HG03457 (cell line): ENCODE results near the gene PCDHB8.
"Not testable (repeated sequence)": the region's sequence is repeated elsewhere in the genome, so short reads cannot be mapped to it uniquely, and the experiment has no call there.

Source experiments
- ATAC-seq: cut with Tn5 transposase; IDR thresholded peaks from one replicate; pipeline ENCODE4 v1.9.1; 2021; ENCODE audit warnings: moderate number of reproducible peaks; ENCODE audit not compliant: unreplicated experiment

Gene PCDHB8

DNA sequence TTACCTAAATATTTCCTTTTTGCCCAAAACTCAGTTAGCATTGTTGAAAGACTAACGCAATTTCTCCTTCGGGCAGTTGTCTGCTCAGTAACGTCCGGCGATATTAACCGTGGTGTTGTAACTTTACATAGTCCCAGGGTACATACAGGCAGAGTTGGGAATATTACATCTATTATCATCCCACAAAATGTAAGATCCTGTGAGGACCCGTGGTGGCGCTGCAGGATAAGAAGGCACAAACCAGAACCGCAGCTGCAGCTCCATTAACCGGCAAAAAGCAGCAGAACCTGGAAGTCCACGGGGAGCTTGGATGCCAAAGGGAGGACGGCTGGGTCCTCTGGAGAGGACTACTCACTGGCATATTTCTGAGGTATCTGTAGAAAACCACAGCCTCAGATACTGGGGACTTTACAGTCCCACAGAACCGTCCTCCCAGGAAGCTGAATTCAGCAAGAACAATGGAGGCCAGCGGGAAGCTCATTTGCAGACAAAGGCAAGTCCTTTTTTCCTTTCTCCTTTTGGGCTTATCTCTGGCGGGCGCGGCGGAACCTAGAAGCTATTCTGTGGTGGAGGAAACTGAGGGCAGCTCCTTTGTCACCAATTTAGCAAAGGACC, at the start of gene PCDHB8:
TSS of gene PCDHB8 (plus strand) at position 214 of the 615 bp plus-strand sequence. CDS start at position 459, 245 bp downstream.
- not testable (repeated sequence) for ATAC-seq

- ATAC-seq, result no peak
These were observed 42.4 kb upstream of the PCDHB8 start, which contains the start of gene PCDHB5 for GRCh38 chr5:141135030-141135717. Gene PCDHB5, plus strand, starts transcription at chr5:141135206. Its CDS starts 229 bp downstream, at chr5:141135435.

DNA sequence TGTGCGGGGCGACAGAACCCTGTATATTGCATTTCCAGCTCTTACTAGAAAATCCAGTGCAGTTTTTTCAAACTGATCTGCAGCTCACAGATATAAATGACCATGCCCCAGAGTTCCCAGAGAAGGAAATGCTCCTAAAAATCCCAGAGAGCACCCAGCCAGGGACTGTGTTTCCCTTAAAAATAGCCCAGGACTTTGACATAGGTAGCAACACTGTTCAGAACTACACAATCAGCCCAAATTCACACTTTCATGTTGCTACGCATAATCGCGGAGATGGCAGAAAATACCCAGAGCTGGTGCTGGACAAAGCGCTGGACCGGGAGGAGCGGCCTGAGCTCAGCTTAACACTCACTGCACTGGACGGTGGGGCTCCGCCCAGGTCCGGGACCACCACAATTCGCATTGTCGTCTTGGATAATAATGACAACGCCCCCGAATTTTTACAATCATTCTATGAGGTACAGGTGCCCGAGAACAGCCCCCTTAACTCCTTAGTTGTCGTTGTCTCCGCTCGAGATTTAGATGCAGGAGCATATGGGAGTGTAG, 41.8 kb upstream of the PCDHB8 start:
- no peak for ATAC-seq

DNA sequence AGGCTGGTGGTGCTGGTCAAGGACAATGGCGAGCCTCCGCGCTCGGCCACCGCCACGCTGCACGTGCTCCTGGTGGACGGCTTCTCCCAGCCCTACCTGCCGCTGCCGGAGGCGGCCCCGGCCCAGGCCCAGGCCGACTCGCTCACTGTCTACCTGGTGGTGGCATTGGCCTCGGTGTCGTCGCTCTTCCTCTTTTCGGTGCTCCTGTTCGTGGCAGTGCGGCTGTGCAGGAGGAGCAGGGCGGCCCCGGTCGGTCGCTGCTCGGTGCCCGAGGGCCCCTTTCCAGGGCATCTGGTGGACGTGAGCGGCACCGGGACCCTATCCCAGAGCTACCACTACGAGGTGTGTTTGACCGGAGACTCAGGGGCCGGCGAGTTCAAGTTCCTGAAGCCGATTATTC, 40.2 kb upstream of the PCDHB8 start:
- ATAC-seq, result not testable (repeated sequence)

DNA sequence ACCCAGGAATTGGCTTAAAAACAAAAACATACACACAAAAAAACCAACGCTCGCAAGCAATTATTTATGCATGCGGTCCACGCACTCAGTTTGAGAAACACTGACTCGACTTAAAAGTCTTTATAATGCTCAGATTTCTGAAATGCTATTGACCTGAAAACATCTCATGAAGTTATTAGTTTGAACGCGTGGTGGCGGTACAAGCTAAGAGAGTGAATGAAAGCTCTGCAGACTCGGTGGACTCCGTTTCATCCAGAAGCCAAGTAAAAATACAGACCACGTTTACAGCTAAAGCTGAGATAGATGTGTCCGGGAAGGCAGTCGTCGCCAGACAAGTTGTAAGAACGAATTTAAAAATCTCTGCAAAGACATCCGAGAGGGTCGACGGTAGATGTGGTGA, 27.8 kb upstream of the PCDHB8 start, which contains the start of gene PCDHB6:
TSS of gene PCDHB6 (plus strand) at position 246 of the 400 bp plus-strand sequence. CDS start 201 bp downstream, outside the sequence.
- ATAC-seq, result no peak

DNA sequence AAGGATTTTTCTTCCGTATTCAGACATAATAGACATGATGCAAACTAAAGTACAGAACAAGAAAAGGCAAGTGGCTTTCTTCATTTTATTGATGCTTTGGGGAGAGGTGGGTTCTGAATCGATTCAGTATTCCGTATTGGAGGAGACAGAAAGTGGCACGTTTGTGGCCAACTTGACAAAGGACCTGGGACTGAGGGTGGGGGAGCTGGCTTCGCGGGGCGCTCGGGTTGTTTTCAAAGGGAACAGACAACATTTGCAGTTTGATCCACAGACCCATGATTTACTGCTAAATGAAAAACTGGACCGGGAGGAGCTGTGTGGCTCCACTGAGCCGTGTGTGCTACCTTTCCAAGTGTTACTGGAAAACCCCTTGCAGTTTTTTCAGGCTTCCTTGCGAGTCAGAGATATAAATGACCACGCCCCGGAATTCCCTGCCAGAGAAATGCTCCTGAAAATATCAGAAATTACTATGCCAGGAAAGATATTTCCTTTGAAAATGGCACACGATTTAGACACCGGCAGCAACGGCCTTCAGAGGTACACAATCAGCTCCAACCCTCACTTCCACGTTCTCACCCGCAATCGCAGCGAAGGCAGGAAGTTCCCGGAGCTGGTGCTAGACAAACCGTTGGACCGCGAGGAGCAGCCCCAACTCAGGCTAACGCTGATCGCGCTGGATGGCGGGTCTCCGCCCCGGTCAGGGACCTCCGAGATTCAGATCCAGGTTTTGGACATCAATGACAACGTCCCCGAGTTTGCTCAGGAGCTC, 27.2 kb upstream of the PCDHB8 start:
- no peak for ATAC-seq

DNA sequence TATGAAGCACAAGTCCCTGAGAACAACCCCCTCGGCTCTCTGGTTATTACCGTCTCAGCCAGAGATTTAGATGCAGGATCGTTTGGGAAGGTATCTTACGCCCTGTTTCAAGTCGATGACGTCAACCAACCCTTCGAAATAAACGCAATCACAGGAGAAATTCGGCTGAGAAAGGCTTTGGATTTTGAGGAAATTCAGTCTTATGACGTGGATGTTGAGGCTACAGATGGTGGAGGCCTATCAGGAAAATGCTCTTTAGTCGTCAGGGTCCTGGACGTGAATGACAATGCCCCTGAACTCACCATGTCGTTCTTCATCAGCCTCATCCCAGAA, 26.6 kb upstream of the PCDHB8 start:
- no peak for ATAC-seq

- ATAC-seq, result not testable (repeated sequence)
These were observed 26.0 kb upstream of the PCDHB8 start for GRCh38 chr5:141151632-141152031.

DNA sequence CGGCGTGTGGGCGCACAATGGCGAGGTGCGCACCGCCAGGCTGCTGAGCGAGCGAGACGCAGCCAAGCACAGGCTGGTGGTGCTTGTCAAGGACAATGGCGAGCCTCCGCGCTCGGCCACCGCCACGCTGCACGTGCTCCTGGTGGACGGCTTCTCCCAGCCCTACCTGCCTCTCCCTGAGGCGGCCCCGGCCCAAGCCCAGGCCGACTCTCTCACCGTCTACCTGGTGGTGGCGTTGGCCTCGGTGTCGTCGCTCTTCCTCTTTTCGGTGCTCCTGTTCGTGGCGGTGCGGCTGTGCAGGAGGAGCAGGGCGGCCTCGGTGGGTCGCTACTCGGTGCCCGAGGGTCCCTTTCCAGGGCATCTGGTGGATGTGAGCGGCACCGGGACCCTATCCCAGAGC, 25.5 kb upstream of the PCDHB8 start:
- ATAC-seq, result not testable (repeated sequence)

- ATAC-seq, result no peak
These were observed 21.8 kb upstream of the PCDHB8 start for GRCh38 chr5:141155540-141156374.

DNA sequence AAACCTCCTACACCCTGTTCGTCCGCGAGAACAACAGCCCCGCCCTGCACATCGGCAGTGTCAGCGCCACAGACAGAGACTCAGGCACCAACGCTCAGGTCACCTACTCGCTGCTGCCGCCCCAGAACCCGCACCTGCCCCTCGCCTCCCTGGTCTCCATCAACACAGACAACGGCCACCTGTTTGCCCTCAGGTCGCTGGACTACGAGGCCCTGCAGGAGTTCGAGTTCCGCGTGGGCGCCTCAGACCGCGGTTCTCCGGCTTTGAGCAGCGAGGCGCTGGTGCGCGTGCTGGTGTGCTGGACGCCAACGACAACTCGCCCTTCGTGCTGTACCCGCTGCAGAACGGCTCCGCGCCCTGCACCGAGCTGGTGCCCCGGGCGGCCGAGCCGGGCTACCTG, 20.2 kb upstream of the PCDHB8 start:
- ATAC-seq, result not testable (repeated sequence)

DNA sequence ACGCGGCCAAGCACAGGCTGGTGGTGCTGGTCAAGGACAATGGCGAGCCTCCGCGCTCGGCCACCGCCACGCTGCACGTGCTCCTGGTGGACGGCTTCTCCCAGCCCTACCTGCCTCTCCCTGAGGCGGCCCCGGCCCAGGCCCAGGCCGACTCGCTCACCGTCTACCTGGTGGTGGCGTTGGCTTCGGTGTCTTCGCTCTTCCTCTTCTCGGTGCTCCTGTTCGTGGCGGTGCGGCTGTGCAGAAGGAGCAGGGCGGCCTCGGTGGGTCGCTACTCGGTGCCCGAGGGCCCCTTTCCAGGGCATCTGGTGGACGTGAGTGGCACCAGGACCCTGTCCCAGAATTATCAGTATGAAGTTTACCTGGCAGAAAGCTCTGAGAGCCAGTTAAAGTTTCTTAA, 19.7 kb upstream of the PCDHB8 start:
- ATAC-seq, result not testable (repeated sequence)

DNA sequence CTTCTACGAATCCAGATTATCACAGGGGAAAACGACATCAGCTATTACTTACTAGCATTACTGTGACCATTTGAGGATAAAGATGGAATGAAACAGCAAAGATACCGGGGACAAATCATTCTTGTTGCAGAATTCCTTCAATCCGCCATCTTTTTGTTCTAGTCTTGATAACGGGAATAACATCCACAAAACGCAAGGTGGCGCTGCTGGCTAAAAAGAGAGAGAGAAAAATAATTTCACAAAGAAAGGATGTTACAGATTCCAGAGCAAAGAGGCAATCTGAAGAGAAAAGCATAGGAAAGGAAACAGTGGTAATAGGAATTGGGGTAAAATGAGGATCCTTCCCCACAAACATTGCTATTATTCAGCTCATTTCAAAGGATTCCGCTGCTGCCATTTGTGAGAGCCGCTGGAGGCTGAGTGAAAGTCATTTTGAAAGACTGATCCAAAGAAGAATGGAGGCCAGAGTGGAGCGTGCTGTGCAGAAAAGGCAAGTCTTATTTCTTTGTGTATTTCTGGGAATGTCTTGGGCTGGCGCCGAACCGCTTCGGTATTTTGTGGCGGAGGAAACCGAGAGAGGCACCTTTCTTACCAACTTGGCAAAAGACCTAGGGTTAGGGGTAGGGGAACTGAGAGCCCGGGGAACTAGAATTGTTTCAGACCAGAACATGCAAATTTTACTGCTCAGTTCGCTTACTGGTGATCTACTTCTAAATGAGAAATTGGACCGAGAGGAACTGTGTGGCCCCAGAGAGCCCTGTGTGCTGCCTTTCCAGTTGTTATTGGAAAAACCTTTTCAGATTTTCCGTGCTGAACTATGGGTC, 5.0 kb upstream of the PCDHB8 start, which contains the start of gene PCDHB7:
TSS of gene PCDHB7 (plus strand) at position 264 of the 824 bp plus-strand sequence. CDS start at position 456, 192 bp downstream.
- ATAC-seq, result no peak

GRCh38 chr5:141174291-141175104, 3.1 kb upstream of the PCDHB8 start:
- not testable (repeated sequence) for ATAC-seq

DNA sequence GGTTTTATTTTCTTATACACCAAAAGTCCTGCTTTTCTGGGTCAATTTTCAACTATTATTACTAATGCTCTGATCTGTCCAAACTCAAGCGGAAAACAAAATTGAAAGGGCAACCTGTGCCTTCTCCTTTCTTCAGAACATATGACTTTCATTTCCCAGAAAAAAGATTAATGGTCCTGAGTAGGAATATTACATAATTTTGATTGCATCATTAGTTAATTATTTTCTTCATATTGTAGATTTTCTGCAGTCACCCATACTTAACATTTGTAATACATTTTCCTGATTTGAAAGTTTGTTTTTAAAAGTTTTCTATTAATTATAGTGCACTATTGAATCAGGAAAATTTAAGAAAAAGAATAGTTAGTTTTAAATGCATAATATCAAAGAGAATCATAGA, 1.7 kb upstream of the PCDHB8 start:
- no peak for ATAC-seq

GRCh38 chr5:141179371-141179770, 1.8 kb downstream of the PCDHB8 start:
- ATAC-seq, result not testable (repeated sequence)

DNA sequence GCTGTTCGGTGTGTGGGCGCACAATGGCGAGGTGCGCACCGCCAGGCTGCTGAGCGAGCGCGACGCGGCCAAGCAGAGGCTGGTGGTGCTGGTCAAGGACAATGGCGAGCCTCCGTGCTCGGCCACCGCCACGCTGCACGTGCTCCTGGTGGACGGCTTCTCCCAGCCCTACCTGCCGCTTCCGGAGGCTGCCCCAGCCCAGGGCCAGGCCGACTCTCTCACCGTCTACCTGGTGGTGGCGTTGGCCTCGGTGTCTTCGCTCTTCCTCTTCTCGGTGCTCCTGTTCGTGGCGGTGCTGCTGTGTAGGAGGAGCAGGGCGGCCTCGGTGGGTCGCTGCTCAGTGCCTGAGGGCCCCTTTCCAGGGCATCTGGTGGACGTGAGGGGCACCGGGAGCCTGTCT, 2.3 kb downstream of the PCDHB8 start:
- ATAC-seq, result not testable (repeated sequence)

GRCh38 chr5:141180313-141180712, 2.7 kb downstream of the PCDHB8 start:
- ATAC-seq, result no peak

DNA sequence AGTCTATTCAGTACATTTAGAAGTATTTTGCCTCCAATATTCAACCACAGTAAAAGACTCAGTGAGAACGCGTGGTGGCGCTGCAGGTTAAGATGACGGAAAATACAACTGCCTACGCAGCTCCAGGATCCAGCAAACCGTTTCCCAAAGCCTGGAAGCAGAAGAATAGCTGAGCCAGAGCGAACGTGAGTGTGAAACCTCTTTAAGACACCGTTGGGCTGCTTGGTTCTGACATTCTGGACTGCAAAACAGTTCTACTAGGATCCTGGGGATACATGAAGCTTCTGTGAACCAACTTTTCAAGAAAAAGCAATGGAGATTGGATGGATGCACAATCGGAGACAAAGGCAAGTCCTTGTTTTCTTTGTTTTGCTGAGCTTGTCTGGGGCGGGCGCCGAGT, 4.7 kb downstream of the PCDHB8 start, which contains the start of gene PCDHB16:
TSS of gene PCDHB16 (plus strand) at position 140 of the 400 bp plus-strand sequence. CDS start at position 313, 173 bp downstream.
- no peak for ATAC-seq
